ACC112 (cell line): Measurements from ENCODE around the gene SAA4.

ENCODE experiments used
- H2AFZ ChIP-seq: fragments of 200-600 bp; sonication (generic); one replicate; pipeline ENCODE4 v1.6.0; 2017; ENCODE audit warnings: antibody characterized with exemption, low read length; ENCODE audit not compliant: unreplicated experiment
- H3K27ac ChIP-seq: fragments of 200-600 bp; sonication (generic); 2 replicates; pipeline ENCODE4 v1.5.1; 2014; ENCODE audit warnings: low read depth, mild to moderate bottlenecking, antibody characterized with exemption, low read length, moderate library complexity
- H3K27me3 ChIP-seq: fragments of 200-600 bp; sonication (generic); 2 replicates; pipeline ENCODE4 v1.6.1; 2014; ENCODE audit warnings: mild to moderate bottlenecking, antibody characterized with exemption, low read length, moderate library complexity, mixed read lengths; ENCODE audit not compliant: insufficient read depth
- H3K36me3 ChIP-seq: fragments of 200-600 bp; sonication (generic); 2 replicates; pipeline ENCODE4 v1.6.1; 2016; ENCODE audit warnings: mild to moderate bottlenecking, antibody characterized with exemption, low read length, moderate library complexity, mixed read lengths; ENCODE audit not compliant: insufficient read depth
- H3K4me1 ChIP-seq: fragments of 200-600 bp; sonication (generic); one replicate; pipeline ENCODE4 v1.6.1; 2016; ENCODE audit warnings: low read length, mixed read lengths; ENCODE audit not compliant: insufficient read depth, unreplicated experiment, control insufficient read depth
- H3K4me3 ChIP-seq: fragments of 200-600 bp; sonication (generic); 2 replicates; pipeline ENCODE4 v1.5.1; 2014; ENCODE audit warnings: mild to moderate bottlenecking, low read depth, low read length
- H3K79me2 ChIP-seq: fragments of 200-600 bp; sonication (generic); one replicate; pipeline ENCODE4 v1.6.0; 2016; ENCODE audit warnings: low read length; ENCODE audit not compliant: control insufficient read depth, unreplicated experiment, insufficient read depth

The SAA4 gene

DNA sequence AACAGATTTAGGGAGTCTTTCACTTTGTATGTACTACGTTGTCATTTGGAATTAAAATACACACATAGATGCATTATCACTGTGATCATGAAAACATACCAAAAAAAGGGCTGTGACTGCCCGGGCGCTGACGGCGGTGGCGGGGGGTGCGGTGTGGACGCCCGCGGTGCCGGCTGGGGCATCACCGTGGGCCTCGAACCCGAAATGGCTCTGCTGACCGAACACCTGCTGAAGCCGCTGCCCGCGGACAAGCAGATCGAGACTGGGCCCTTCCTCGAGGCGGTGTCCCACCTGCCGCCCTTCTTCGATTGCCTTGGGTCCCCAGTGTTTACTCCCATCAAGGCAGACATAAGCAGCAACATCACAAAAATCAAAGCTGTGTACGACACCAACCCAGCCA is 47.8 kb downstream of the SAA4 start:
- Histone ChIP-seq H3K79me2 (no peaks in the 10 kb centered on the region), H3K4me1 (no peaks in the 10 kb centered on the region), H3K27me3 (peaks cover 63% of the 10 kb centered on the region), H3K36me3 (no peaks in the 10 kb centered on the region), H3K27ac (no peak overlapping the region), H2AFZ (no peak overlapping the region), H3K4me3 (no peak overlapping the region)
